MCF 10A (cell line): ENCODE data around the gene REEP2. TPM values are rescaled to one million over a fixed set of nuclear protein-coding genes. Genes with fewer than 3 reads are reported as not detected.

Source experiments
- BruUV-seq: library from RNA; stranded (reverse); fragments of 400-500 nt; replicated peaks from 2 replicates; lab custom pipeline; 2021; lab: Mats Ljungman, UMichigan
- CTCF ChIA-PET: fragments of 300-600 bp; sonication (Branson Sonifier 250); formaldehyde crosslinking; extraction: SDS; loops from one replicate; lab custom pipeline; 2021; ENCODE audit warnings: antibody characterized with exemption, inconsistent platforms; lab: Yijun Ruan, JAX
- POLR2A ChIA-PET: fragments of 300-600, 350-650 bp; sonication (Branson Sonifier 250); formaldehyde crosslinking; extraction: SDS; loops from one replicate; lab custom pipeline; 2020; ENCODE audit warnings: antibody characterized with exemption, inconsistent platforms; lab: Yijun Ruan, JAX
- DNase-seq: peaks from one replicate; pipeline ENCODE4 v3.0.0-alpha.2; 2018; ENCODE audit not compliant: unreplicated experiment
- H3K27ac Mint-ChIP-seq: one replicate; pipeline ENCODE4 v1.8.0; 2022; ENCODE audit warnings: mild to moderate bottlenecking, low read depth, mixed read lengths; ENCODE audit not compliant: unreplicated experiment
- H3K27me3 Mint-ChIP-seq: one replicate; pipeline ENCODE4 v1.8.0; 2022; ENCODE audit warnings: mixed read lengths; ENCODE audit not compliant: insufficient read depth, unreplicated experiment
- H3K36me3 Mint-ChIP-seq: one replicate; pipeline ENCODE4 v1.8.0; 2022; ENCODE audit warnings: mild to moderate bottlenecking, moderate library complexity, mixed read lengths; ENCODE audit not compliant: insufficient read depth, unreplicated experiment
- H3K4me1 Mint-ChIP-seq: one replicate; pipeline ENCODE4 v1.8.0; 2022; ENCODE audit warnings: mixed read lengths; ENCODE audit not compliant: insufficient read depth, unreplicated experiment
- H3K4me3 Mint-ChIP-seq: one replicate; pipeline ENCODE4 v1.8.0; 2022; ENCODE audit warnings: mild to moderate bottlenecking, moderate library complexity, mixed read lengths; ENCODE audit not compliant: unreplicated experiment
- H3K9me3 Mint-ChIP-seq: one replicate; pipeline ENCODE4 v1.8.0; 2022; ENCODE audit warnings: mixed read lengths; ENCODE audit not compliant: unreplicated experiment
- intact Hi-C: fragments of 100-400 bp; cut with micrococcal nuclease; formaldehyde crosslinking; loops from 2 replicates; pipeline ENCODE4 v1.14.1; 2022
- total RNA-seq: library from RNA; stranded (reverse); gene quantifications from 2 replicates; pipeline ENCODE4 v1.2.3, GENCODE V29; 2022
- TF ChIP-seq, protein P1 (sequence below): fragments of 200-600 bp; IDR thresholded peaks from one replicate; pipeline ENCODE4 v1.8.0; 2022; ENCODE audit warnings: antibody characterized with exemption, mild to moderate bottlenecking; ENCODE audit not compliant: unreplicated experiment

REEP2 gene
- total RNA-seq, 1 experiment from 2014 or later: 0.77 TPM

DNA sequence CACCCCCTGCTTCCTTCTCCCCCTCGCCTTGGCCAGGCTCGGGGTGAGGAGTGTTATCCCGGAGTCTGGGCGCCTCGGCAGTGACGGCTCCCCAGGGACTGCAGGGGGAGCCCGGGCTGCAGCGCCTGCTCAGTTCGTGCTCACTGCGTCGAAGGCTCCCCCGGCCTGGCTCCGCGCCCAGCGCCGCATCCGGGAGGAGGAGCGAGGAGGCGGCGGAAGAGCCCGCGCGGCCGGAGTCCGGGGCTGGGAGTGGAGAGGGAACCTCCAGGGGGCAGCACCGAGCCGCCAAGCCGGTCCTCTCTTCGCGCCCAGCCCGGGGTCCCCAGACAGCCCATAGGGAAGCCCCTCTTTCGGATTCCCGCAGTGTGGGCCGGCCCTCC lies 25.1 kb downstream of the REEP2 start:
- ChIA-PET CTCF (interaction anchor here (0.6 to 11.4 kb wide), 27 partner anchors 9 to 384 kb away, joined by 3 to 268 read pairs (median 4); partner anchors contain the start of genes ETF1 and KDM3B), POLR2A (interaction anchor here (0.6 to 15.2 kb wide), 21 partner anchors 8 to 286 kb away, joined by 3 to 626 read pairs (median 11); partner anchors contain the start of genes BRD8, ETF1, HSPA9 and KIF20A)
- Mint-ChIP-seq H3K27ac (peak overlapping the region; percentile 93), H3K27me3 (peaks cover 20% of the 10 kb centered on the region), H3K36me3 (peaks cover 51% of the 10 kb centered on the region), H3K4me1 (peaks cover 45% of the 10 kb centered on the region), H3K4me3 (peak overlapping the region; percentile 78), H3K9me3 (no peaks in the 10 kb centered on the region)
- TF ChIP-seq, protein P1, sequence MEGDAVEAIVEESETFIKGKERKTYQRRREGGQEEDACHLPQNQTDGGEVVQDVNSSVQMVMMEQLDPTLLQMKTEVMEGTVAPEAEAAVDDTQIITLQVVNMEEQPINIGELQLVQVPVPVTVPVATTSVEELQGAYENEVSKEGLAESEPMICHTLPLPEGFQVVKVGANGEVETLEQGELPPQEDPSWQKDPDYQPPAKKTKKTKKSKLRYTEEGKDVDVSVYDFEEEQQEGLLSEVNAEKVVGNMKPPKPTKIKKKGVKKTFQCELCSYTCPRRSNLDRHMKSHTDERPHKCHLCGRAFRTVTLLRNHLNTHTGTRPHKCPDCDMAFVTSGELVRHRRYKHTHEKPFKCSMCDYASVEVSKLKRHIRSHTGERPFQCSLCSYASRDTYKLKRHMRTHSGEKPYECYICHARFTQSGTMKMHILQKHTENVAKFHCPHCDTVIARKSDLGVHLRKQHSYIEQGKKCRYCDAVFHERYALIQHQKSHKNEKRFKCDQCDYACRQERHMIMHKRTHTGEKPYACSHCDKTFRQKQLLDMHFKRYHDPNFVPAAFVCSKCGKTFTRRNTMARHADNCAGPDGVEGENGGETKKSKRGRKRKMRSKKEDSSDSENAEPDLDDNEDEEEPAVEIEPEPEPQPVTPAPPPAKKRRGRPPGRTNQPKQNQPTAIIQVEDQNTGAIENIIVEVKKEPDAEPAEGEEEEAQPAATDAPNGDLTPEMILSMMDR: peak; percentile 97
- no TSS peak for BruUV-seq
- intact Hi-C loops: loop anchor here (1.0 to 5.0 kb wide), 4 partner anchors 39 to 798 kb away; partner anchors contain the start of gene ETF1
- peak; percentile 98 for DNase-seq

DNA sequence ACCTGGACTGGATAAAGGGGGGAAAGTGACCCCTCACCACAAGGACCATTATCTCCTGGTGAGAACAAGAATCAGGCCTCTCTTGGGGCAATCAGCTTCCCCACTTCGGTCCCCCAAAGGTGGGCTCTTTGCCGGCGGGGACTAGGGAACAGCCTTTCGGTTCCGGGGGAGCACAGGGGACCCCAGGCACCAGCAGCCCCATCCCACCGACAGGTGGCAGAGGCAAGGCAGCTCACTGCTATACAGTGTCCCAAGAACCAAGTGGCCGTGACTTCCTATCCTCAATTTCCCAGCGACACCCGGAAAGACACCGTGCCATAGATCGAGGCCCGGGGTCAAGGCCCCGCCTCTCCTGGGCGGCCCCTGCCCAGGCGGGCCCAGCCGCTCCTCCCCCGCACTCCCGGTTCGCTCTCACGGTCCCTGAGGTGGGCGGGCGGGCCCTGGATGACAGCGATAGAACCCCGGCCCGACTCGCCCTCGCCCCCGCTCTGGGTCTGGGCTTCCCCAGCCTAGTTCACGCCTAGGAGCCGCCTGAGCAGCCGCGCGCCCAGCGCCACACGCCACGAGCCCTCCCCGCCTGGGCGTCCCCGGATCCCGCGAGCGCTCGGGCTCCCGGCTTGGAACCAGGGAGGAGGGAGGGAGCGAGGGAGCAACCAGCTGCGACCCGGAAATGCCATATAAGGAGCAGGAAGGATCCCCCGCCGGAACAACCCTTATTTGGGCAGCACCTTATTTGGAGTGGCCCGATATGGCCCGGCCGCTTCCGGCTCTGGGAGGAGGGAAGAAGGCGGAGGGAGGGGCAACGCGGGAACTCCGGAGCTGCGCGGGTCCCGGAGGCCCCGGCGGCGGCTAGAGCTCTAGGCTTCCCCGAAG lies 25.8 kb downstream of the REEP2 start:
- TF ChIP-seq, protein P1: peak; percentile 21
- peak; percentile 100 for DNase-seq
- ChIA-PET CTCF (interaction anchor here (0.6 to 11.4 kb wide), 35 partner anchors 9 to 1797 kb away, joined by 3 to 268 read pairs (median 4); partner anchors contain the start of genes ETF1 and KDM3B), POLR2A (interaction anchor here (0.6 to 15.2 kb wide), 44 partner anchors 9 to 981 kb away, joined by 3 to 626 read pairs (median 6); partner anchors contain the start of genes BRD8, CDC23, CDC25C and ETF1)
- H3K9me3 Mint-ChIP-seq: no peaks in the 10 kb centered on the region
- H3K36me3 Mint-ChIP-seq: peaks cover 58% of the 10 kb centered on the region
- intact Hi-C loops: loop anchor here (1.0 to 5.0 kb wide), 5 partner anchors 28 to 798 kb away; partner anchors contain the start of gene ETF1
- BruUV-seq: TSS peak; percentile 77
- peaks cover 20% of the 10 kb centered on the region for H3K27me3 Mint-ChIP-seq
- peak overlapping the region; percentile 78 for H3K4me3 Mint-ChIP-seq
- H3K4me1 Mint-ChIP-seq: peaks cover 45% of the 10 kb centered on the region
- peak overlapping the region; percentile 93 for H3K27ac Mint-ChIP-seq

DNA sequence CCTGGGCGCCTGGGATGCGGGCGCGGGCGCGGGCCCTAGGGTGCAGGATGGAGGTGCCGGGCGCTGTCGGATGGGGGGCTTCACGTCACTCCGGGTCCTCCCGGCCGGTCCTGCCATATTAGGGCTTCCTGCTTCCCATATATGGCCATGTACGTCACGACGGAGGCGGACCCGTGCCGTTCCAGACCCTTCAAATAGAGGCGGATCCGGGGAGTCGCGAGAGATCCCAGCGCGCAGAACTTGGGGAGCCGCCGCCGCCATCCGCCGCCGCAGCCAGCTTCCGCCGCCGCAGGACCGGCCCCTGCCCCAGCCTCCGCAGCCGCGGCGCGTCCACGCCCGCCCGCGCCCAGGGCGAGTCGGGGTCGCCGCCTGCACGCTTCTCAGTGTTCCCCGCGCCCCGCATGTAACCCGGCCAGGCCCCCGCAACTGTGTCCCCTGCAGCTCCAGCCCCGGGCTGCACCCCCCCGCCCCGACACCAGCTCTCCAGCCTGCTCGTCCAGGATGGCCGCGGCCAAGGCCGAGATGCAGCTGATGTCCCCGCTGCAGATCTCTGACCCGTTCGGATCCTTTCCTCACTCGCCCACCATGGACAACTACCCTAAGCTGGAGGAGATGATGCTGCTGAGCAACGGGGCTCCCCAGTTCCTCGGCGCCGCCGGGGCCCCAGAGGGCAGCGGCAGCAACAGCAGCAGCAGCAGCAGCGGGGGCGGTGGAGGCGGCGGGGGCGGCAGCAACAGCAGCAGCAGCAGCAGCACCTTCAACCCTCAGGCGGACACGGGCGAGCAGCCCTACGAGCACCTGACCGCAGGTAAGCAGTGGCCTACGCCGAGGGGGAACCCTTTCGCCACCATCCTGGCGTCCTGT lies 26.6 kb downstream of the REEP2 start, which contains the start of gene EGR1:
EGR1 (plus strand) TSS at position 219 of the 864 bp plus-strand sequence; CDS start at position 502, 283 bp downstream.
- peak within 1 kb of the TSS; percentile 78 for H3K4me3 Mint-ChIP-seq
- ChIA-PET CTCF (interaction anchor here (0.6 to 11.4 kb wide), 25 partner anchors 8 to 1796 kb away, joined by 3 to 268 read pairs (median 5); partner anchors contain the start of genes ETF1 and KDM3B), POLR2A (interaction anchor here (0.6 to 15.2 kb wide), 44 partner anchors 8 to 909 kb away, joined by 3 to 626 read pairs (median 6); partner anchors contain the start of genes BRD8, CDC23, CDC25C and ETF1)
- TF ChIP-seq, protein P1: no peak
- peaks cover 49% of the 10 kb centered on the region for H3K4me1 Mint-ChIP-seq
- peaks cover 66% of the 10 kb centered on the region for H3K36me3 Mint-ChIP-seq
- H3K9me3 Mint-ChIP-seq: no peaks in the 10 kb centered on the region
- H3K27me3 Mint-ChIP-seq: peaks cover 20% of the 10 kb centered on the region
- DNase-seq: peak; percentile 98
- H3K27ac Mint-ChIP-seq: peak within 1 kb of the TSS; percentile 93
- intact Hi-C loops: loop anchor here (1.0 kb wide), 1 partner anchor 27 kb away; no protein-coding TSS in a partner anchor
- no TSS peak for BruUV-seq
